C4-2B (cell line): ENCODE results near the gene TBXA2R.

Source experiments
- H3K27ac ChIP-seq: fragments of 450-650 bp; 2 replicates; pipeline ENCODE4 v1.5.1; 2017
- CTCF ChIP-seq: fragments of 450-650 bp; conservative IDR thresholded peaks from 2 replicates; pipeline ENCODE4 v1.5.1; 2017; ENCODE audit warnings: mild to moderate bottlenecking
- ZFX ChIP-seq: fragments of 450-650 bp; IDR thresholded peaks from 2 replicates; pipeline ENCODE4 v1.6.1; 2017

The TBXA2R gene

GRCh38 chr19:3613818-3614661 is 7.4 kb upstream of the TBXA2R start:
- no peak overlapping the region for H3K27ac ChIP-seq
- no peak for TF ChIP-seq CTCF
- no peak for TF ChIP-seq ZFX

- no peak overlapping the region for H3K27ac ChIP-seq
- no peak for TF ChIP-seq CTCF
- TF ChIP-seq ZFX: no peak
These were observed 6.4 kb upstream of the TBXA2R start for GRCh38 chr19:3612901-3613741.

- no peak for TF ChIP-seq CTCF
- TF ChIP-seq ZFX: no peak
- H3K27ac ChIP-seq: no peak overlapping the region
These were observed 5.7 kb upstream of the TBXA2R start for GRCh38 chr19:3612330-3612729.

DNA sequence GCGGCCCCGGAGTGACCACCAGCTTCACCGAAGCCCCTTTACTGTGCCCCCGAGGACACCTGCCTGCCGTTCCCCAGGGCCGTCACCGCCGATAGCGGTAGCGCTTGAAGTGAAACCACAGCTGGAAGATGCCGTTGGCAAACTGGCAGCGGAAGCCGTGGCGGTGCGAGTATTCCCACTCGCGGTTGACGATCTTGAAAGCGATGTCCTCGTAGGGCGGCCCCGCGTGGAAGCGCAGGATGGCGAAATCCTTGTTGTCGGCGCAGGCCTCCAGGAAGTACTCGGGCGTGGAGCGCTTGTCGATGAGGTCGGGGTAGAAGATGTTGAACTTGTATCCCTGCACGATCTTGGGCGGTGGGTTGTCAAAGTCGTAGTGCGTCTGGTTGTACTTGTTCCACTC is 5.2 kb upstream of the TBXA2R start:
- TF ChIP-seq ZFX (no peak), CTCF (no peak)
- no peak overlapping the region for H3K27ac ChIP-seq

GRCh38 chr19:3610745-3611717 is 4.4 kb upstream of the TBXA2R start:
- TF ChIP-seq ZFX: no peak
- no peak for TF ChIP-seq CTCF
- peak overlapping the region; percentile 57; the same call in 1 of the 2 replicates for H3K27ac ChIP-seq

- H3K27ac ChIP-seq: peak overlapping the region; percentile 57
- TF ChIP-seq CTCF: no peak
- no peak for TF ChIP-seq ZFX
These were observed 3.4 kb upstream of the TBXA2R start for GRCh38 chr19:3609779-3610719.
